Measurements from ENCODE around the gene ZNF213.
"Not testable (repeated sequence)": the region's sequence is repeated elsewhere in the genome, so short reads cannot be mapped to it uniquely, and the experiment has no call there.

Gene ZNF213

DNA sequence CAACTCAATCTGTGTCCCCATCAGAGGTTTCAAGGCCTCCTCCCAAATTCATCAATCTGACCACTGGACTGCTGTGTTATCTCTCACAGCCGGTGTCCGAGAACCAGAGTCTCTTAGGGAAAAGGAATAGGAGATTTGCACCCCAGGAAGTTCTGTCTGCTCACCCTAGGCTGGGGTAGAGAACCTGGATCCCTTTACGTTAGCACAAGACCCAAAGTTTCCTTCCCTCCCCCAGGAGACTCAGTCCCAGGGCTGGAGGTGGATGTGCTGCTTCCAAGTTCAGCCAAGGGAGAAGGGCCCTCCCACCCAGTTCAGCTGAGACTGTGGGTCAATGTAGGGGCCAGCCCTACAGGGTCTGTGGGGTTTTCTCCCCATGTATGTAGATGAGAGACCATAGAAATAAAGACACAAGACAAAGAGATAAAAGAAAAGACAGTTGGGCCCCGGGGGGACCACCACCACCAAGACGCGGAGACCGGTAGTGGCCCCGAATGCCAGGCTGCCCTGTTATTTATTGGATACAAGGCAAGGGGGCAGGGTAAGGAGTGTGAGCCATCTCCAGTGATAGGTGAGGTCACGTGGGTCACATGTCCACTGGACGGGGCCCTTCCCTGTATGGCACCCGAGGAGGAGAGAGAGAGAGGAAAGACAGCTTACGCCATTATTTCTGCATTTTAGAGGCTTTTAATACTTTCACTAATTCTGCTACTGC lies 30.4 kb downstream of the ZNF213 start:
- DNase-seq (ENCODE audit: low read depth), result no peak
- H3K4me3 ChIP-seq (ENCODE audit: low read depth, low read length), result no peak overlapping the region
- TF ChIP-seq CTCF (IDR thresholded peaks at IDR 0.05; ENCODE audit: control insufficient read depth, extremely low read depth, insufficient read depth), result no peak

- no peak for TF ChIP-seq CTCF (IDR thresholded peaks at IDR 0.05; ENCODE audit: control insufficient read depth, extremely low read depth, insufficient read depth)
- no peak overlapping the region for H3K4me3 ChIP-seq (ENCODE audit: low read depth, low read length)
- no peak for DNase-seq (ENCODE audit: low read depth)
These were observed 31.7 kb downstream of the ZNF213 start for GRCh38 chr16:3166505-3166886.

DNA sequence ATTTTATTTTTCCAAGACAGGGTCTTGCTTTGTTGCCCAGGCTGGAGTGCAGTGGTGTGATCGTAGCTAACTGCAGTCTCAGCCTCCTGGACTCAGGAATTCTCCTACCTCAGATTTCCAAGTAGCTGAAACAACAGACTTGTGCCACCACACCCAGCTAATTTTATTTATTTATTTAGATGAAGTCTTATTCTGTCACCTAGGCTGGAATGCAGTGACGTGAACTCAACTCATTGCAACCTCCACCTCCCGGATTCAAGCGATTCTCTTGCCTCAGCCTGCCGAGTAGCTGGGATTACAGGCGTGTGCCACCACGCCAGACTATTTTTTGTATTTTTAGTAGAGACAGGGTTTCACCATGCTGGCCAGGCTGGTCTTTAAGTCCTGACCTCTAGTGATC lies 33.9 kb downstream of the ZNF213 start:
- not testable (repeated sequence) for DNase-seq (ENCODE audit: low read depth); H3K4me3 ChIP-seq (ENCODE audit: low read depth, low read length)

- H3K4me3 ChIP-seq (ENCODE audit: low read depth, low read length), result no peak overlapping the region
- TF ChIP-seq CTCF (IDR thresholded peaks at IDR 0.05; ENCODE audit: control insufficient read depth, extremely low read depth, insufficient read depth), result no peak
- no peak for DNase-seq (ENCODE audit: low read depth)
These were observed 35.8 kb downstream of the ZNF213 start for GRCh38 chr16:3170440-3171180.

- no peak for TF ChIP-seq CTCF (IDR thresholded peaks at IDR 0.05; ENCODE audit: control insufficient read depth, extremely low read depth, insufficient read depth)
- DNase-seq (ENCODE audit: low read depth), result no peak
- no peak overlapping the region for H3K4me3 ChIP-seq (ENCODE audit: low read depth, low read length)
These were observed 36.5 kb downstream of the ZNF213 start for GRCh38 chr16:3171181-3171854.

- no peak for TF ChIP-seq CTCF (IDR thresholded peaks at IDR 0.05; ENCODE audit: control insufficient read depth, extremely low read depth, insufficient read depth)
- DNase-seq (ENCODE audit: low read depth), result no peak
- H3K4me3 ChIP-seq (ENCODE audit: low read depth, low read length), result no peak overlapping the region
These were observed 37.2 kb downstream of the ZNF213 start for GRCh38 chr16:3171855-3172593.
